ENCODE results near the gene ZEB2.

DNA sequence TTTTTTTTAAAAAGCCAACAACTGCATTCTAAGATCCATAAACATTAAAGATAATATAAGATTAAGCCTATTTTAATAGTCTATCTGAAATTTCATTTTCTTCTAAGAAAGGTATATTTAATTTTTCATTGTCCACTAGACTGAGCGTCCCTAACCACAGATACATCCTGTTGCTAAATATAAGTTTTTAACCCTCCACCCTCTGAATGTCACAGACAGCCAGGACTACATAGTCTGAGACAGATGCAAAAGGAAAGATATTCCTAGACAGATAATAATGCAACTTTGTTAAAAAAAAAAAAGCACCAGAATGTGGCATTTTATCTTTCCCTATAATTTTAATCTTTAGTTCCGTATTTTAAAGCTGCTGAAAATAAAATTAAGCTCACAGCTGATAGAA lies 114.6 kb downstream of the ZEB2 start:
- TF ChIP-seq, protein P1, sequence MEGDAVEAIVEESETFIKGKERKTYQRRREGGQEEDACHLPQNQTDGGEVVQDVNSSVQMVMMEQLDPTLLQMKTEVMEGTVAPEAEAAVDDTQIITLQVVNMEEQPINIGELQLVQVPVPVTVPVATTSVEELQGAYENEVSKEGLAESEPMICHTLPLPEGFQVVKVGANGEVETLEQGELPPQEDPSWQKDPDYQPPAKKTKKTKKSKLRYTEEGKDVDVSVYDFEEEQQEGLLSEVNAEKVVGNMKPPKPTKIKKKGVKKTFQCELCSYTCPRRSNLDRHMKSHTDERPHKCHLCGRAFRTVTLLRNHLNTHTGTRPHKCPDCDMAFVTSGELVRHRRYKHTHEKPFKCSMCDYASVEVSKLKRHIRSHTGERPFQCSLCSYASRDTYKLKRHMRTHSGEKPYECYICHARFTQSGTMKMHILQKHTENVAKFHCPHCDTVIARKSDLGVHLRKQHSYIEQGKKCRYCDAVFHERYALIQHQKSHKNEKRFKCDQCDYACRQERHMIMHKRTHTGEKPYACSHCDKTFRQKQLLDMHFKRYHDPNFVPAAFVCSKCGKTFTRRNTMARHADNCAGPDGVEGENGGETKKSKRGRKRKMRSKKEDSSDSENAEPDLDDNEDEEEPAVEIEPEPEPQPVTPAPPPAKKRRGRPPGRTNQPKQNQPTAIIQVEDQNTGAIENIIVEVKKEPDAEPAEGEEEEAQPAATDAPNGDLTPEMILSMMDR (IDR thresholded peaks at IDR 0.05; ENCODE audit: low read length): no peak
- TF ChIP-seq EZH2 (IDR thresholded peaks at IDR 0.05; ENCODE audit: borderline replicate concordance, low read length): no peak
